Testis (tissue), 2 donors: Measurements from ENCODE around the gene TMEM255B.
"Not testable (repeated sequence)": the region's sequence is repeated elsewhere in the genome, so short reads cannot be mapped to it uniquely, and the experiment has no call there.

ENCODE experiments used
- POLR2A ChIP-seq: fragments of 450-650 bp; IDR thresholded peaks from one replicate; pipeline ENCODE4 v1.6.1; 2017; ENCODE audit warnings: antibody characterized with exemption, mild to moderate bottlenecking, moderate library complexity
- TF ChIP-seq, protein P1 (sequence below), 3 experiments: fragments of 450-650 bp in 2 of 3; fragments of 200-600 bp in 1 of 3; sonication (generic) in 1 of 3; IDR thresholded peaks; one replicate each; pipeline ENCODE4 v1.5.1; 2016 to 2019; ENCODE audit warnings: antibody characterized with exemption in 3 of 3, mild to moderate bottlenecking in 2 of 3, moderate library complexity in 1 of 3

GRCh38 chr13:113726106-113726821 lies 32.8 kb upstream of the TMEM255B start:
- TF ChIP-seq, protein P1, sequence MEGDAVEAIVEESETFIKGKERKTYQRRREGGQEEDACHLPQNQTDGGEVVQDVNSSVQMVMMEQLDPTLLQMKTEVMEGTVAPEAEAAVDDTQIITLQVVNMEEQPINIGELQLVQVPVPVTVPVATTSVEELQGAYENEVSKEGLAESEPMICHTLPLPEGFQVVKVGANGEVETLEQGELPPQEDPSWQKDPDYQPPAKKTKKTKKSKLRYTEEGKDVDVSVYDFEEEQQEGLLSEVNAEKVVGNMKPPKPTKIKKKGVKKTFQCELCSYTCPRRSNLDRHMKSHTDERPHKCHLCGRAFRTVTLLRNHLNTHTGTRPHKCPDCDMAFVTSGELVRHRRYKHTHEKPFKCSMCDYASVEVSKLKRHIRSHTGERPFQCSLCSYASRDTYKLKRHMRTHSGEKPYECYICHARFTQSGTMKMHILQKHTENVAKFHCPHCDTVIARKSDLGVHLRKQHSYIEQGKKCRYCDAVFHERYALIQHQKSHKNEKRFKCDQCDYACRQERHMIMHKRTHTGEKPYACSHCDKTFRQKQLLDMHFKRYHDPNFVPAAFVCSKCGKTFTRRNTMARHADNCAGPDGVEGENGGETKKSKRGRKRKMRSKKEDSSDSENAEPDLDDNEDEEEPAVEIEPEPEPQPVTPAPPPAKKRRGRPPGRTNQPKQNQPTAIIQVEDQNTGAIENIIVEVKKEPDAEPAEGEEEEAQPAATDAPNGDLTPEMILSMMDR (IDR thresholded peaks at IDR 0.05), result not testable (repeated sequence)
- TF ChIP-seq POLR2A, result not testable (repeated sequence)
